ENCODE results near the gene SOAT1.
"Not testable (repeated sequence)": the region's sequence is repeated elsewhere in the genome, so short reads cannot be mapped to it uniquely, and the experiment has no call there.

SOAT1 gene

GRCh38 chr1:179310291-179310690, 16.7 kb downstream of the SOAT1 start:
- DNase-seq, result no peak

- DNase-seq, result no peak
Observed at GRCh38 chr1:179310721-179311120, 17.1 kb downstream of the SOAT1 start.

- DNase-seq, result no peak
Observed at GRCh38 chr1:179311149-179311700, 17.6 kb downstream of the SOAT1 start.

- DNase-seq, result no peak
Observed at GRCh38 chr1:179313004-179313403, 19.4 kb downstream of the SOAT1 start.

DNA sequence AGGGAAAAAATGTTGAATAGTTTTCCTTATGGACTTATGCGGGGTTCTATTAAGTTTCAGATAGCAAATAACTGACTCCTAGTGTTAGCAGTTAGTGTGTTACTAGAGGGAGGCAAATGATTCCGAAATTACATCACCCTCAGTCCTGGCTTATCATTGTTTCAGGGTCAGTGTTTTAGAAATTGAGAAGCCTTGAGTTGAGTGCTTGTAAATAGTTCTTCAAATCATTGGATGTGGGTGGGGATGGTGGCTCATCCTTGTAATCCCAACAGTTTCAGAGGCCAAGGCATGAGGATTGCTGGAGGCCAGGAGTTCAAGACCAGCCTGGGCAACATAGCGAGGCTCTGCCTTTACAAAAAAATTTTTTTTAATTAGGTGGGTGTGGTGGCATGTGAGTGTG, 21.3 kb downstream of the SOAT1 start:
- DNase-seq, result no peak

DNA sequence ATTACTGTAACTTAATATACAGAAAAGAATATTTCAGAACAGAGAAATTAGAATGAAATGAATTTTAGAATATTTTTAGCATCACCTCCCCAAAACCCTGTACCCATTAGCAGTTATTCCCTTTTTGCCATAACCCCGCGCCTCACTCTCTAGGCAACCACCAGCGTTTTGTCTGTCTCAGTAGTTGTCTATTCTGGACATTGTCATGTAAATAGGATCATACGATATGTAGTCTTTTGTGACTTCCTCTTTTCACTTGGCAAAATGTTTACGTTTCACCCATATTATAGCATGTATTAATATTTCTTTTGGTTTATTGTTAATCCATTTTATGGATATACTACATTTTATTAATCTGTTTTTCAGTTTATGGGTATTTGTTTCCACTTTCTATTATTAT, 24.9 kb downstream of the SOAT1 start:
- no peak for DNase-seq

DNA sequence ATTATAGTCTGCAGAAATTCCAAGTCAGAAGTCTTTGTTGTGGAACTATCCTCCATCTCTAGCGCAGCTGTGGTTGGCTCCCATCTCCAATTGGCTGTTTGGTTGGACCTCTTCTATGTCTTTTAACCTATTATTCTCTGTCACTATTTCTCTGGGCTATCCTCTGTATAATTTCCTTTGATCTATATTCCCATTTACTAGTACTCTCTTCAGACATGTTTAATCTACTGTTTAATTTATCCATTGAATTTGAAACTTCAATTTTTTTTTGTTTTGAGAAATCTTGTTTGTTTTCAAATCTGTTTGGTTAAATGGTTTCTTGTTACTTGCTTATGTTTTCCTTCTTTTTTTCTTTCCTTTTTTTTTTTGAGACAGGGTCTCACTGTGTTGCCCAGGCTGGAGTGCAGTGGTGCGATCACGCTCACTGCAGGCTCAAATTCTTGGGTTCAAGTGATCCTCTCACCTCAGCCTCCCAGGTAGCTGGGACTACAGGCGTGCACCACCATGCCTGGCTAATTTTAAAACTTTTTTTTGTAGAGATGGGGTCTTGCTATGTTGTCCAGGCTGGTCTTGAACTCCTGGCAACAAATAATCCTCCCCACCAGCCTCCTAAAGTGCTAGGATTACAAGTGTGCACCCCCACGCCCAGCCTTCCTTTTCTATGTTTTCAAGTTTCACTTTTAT, 28.1 kb downstream of the SOAT1 start:
- DNase-seq, result no peak

GRCh38 chr1:179322557-179322956, 29.0 kb downstream of the SOAT1 start:
- no peak for DNase-seq

DNA sequence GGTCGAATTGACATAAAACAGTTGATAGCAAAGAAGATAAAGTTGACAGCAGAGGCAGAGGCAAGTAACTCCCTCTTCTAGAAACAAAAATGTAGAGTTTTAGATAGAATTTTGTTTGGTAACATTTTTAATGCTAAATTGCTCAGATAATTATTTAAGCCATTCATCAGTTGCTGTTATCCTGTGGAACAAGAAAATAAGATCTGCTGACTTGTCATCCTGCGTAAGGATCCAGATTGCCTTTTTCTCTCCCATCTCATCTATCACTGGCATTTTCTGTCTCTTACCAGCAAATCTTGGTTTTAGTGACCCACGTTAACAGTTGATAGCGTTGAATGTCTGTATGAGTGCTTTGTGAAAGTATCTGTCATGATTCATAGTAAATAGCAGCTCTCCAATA, 29.8 kb downstream of the SOAT1 start:
- DNase-seq, result no peak

GRCh38 chr1:179325836-179326235, 32.2 kb downstream of the SOAT1 start:
- no peak for DNase-seq

GRCh38 chr1:179326746-179327145, 33.1 kb downstream of the SOAT1 start:
- no peak for DNase-seq

GRCh38 chr1:179327196-179327595, 33.6 kb downstream of the SOAT1 start:
- DNase-seq, result no peak

DNA sequence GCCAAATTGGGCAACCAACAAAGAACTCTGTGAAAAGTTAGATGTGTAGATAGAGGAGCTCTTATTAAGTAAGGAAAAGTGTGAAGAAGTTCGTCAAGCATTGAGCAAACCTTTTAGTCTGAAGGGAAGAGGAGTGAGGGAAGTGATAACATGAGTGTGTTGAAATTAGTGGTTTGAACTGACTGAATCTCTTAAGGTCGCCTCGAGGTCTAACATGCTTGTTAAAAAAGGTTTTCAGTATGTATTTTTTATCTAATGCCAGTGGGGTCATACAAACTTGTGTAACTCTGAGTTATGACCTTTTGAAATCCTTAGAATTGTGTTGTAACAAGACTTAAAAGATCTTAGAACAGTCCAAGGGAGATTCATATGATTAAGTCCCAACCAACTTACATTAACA, 34.1 kb downstream of the SOAT1 start:
- no peak for DNase-seq

DNA sequence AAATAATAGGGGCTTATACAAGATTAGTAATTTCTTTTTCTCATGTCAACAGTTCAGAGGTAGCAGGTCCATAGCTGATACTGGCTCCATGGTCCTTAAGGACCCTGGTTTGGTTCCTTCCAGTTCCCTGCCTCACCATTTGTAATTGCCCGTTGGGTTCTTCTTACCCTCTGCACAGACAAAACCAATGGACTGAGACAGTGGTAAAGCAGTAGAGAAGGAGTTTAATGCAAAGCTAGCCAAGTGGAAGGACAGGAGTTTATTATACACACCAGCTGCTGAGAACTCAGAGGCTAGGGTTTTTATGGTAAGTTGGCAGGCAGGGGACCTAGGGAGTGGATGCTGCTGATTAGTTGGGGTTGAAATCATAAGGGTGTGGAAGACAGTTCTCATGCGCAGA, 36.3 kb downstream of the SOAT1 start:
- no peak for DNase-seq

- DNase-seq, result no peak
Observed at GRCh38 chr1:179334440-179334839, 40.8 kb downstream of the SOAT1 start.

- no peak for DNase-seq
Observed at GRCh38 chr1:179337288-179337687, 43.7 kb downstream of the SOAT1 start.

DNA sequence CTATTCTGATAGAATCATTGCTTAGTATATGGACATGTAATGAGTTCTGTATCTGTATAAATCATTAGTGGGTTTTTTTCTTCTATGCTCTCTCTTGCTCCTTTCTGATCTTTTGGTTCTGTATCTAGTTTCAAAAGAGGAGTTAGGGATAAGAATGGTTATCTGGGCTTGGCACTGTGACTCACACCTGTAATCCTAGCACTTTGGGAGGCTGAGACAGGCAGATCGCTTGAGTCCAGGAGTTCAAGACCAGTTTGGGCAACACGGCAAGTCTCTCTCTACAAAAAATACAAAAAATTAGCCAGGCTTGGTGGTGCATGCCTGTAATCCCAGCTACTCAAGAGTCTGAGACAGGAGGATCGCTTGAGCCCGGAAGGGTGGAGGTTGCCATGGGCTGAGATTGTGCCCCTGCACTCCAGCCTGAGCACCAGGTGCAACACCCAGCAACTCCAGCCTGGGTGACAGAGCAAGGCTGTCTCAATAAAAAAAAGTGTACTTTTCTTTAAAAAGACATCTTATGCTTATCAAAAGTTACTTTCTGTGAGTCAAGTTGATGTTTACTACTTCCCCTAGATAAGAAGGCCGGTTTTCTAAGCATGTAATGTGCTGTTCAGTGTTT, 44.5 kb downstream of the SOAT1 start:
- no peak for DNase-seq

GRCh38 chr1:179340918-179341317, 47.3 kb downstream of the SOAT1 start:
- no peak for DNase-seq

DNA sequence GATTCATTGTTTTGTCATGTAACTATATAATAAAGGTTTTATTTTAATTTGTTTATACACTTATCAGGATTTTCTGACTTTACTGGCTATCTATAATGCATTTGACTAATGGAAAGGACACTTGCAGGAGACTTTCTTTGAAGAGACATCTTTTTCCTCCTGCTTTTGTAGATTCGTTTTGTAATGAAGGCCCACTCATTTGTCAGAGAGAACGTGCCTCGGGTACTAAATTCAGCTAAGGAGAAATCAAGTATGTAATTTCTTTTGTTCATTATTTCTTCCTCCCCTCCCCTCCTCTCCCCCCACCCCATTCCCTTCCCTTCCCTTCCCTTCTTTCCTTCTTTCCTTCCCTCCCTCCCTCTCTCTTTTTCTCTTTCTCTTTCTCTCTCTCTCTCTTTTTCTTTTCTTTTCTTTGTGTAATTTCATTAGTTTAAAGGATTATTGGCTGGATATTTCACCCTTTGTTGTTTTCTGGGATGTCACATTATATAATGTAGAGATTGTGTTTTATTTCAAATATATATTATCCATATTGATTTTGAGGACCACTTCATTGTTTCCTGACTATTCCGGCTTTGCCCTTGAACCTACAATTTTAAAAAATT, 48.4 kb downstream of the SOAT1 start:
- no peak for DNase-seq

- no peak for DNase-seq
Observed at GRCh38 chr1:179342740-179343404, 49.3 kb downstream of the SOAT1 start.

GRCh38 chr1:179351281-179351680, 57.7 kb downstream of the SOAT1 start:
- no peak for DNase-seq

DNA sequence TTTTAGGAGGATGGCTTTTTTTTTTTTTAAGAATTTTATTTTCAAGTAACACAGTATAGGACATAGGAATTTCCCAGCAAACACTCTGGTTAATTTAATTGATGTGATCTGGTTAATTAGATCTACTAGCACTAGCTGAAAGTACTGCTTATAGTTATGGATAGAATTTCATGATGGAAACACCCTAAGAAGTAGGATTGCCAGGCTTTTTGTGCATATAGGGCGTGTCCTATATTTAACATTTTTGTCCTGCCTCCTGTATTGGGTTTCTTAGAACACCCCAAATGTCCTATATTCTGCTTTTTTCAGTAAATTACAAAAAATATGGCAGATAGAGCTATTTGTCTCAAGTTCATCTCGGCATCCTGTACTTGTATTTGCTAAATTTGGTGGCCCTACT, 58.6 kb downstream of the SOAT1 start:
- no peak for DNase-seq

- DNase-seq, result no peak
Observed at GRCh38 chr1:179353546-179353945, 59.9 kb downstream of the SOAT1 start.

DNA sequence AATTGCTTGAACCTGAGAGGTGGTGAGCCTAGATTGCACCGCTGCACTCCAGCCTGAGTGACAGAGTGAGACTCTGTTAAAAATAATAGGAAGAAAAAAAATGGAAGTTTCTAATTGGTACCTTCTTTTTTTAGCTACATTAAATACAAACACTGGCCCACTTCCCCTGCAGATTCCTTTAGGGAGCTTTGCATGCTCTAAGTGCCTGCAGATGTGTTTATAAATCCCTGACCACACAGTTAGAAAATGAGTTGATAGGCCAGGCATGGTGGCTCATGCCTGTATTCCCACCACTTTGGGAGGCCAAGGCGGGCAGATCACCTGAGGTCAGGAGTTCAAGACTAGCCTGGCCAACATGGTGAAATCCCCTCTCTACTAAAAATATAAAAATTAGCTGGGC, 68.0 kb downstream of the SOAT1 start:
- DNase-seq, result not testable (repeated sequence)
